Pancreas (tissue), 10 donors: ENCODE data around the gene BCR. TPM values are rescaled to one million over a fixed set of nuclear protein-coding genes. Genes with fewer than 3 reads are reported as not detected.

Experiments used
- ATAC-seq, 4 donors: fragments of 200-7000 bp; cut with Tn5 transposase; one replicate each; pipeline versions ENCODE4 v1.8.0 to v1.9.1; 2020; ENCODE audit warnings: mild to moderate bottlenecking in 4 of 4, moderate library complexity in 4 of 4
- DNase-seq, 6 donors: peaks; one replicate each; pipeline ENCODE4 v3.0.0-alpha.2; 2020
- FAIRE-seq: peaks from 2 replicates; lab custom pipeline; 2012; peaks lifted over from hg19 to GRCh38; lab: Jason Lieb, UNC
- H3K27ac ChIP-seq, 4 donors: fragments of 200-600 bp; sonication (generic); 1 replicate in 3 of 4; 2 replicates in 1 of 4; pipeline versions ENCODE4 v1.5.0 to v1.8.0; 2020
- H3K27me3 ChIP-seq, 4 donors: fragments of 200-600 bp; one replicate each; pipeline ENCODE4 v1.8.0; 2021
- H3K36me3 ChIP-seq, 3 donors: fragments of 200-600 bp; sonication (generic) in 1 of 3; one replicate each; pipeline versions ENCODE4 v1.5.0 to v1.8.0; 2020 to 2021
- H3K4me1 ChIP-seq, 3 donors: fragments of 200-600 bp; one replicate each; pipeline ENCODE4 v1.8.0; 2021
- H3K4me3 ChIP-seq, 4 donors: fragments of 200-600 bp; sonication (generic) in 2 of 4; one replicate each; pipeline versions ENCODE4 v1.5.0 to v1.8.0; 2020 to 2021
- H3K9me3 ChIP-seq, 4 donors: fragments of 200-600 bp; one replicate each; pipeline ENCODE4 v1.8.0; 2021
- WGBS, 2 donors: extraction: QIAGEN DNeasy Blood & Tissue Kit; methylation state at CpG; one replicate each; pipeline ENCODE4 v1.1.7; 2013; 5-methylcytosine and 5-hydroxymethylcytosine counted together
- intact Hi-C, 3 donors: fragments of 100-400 bp; cut with DNase I; formaldehyde crosslinking; loops; one replicate each; pipeline versions ENCODE4 v1.11.1 to v1.14.2; 2022
- polyA plus RNA-seq, 2 donors: library from polyadenylated mRNA; stranded (reverse); fragments of 200-250 nt; gene quantifications; one replicate each; pipeline ENCODE4 v1.2.3, GENCODE V29; 2013
- total RNA-seq, 6 donors: library from RNA; stranded (reverse); fragmentation: NEBNext Ultra II Directional in 4 of 6; extraction: Animal tissue kit (Norgen Biotek cat#: 25700) in 4 of 6; gene quantifications; one replicate each; pipeline versions ENCODE4 v1.2.1 to v1.2.4, GENCODE V29; 2021 to 2023
- TF ChIP-seq, protein P1 (sequence below), 4 donors: fragments of 200-600 bp; sonication (generic) in 3 of 4; IDR thresholded peaks; one replicate each; pipeline versions ENCODE4 v1.5.0 to v1.8.0; 2021; ENCODE audit warnings: antibody characterized with exemption in 4 of 4
- donor health status: healthy with polysubstance abuse.
- donor health status: DM: no; HTN: no; CAD: no; lungs with moderate emphysema.
- donor health status: DM: no; HTN: no; CAD: no.
- donor health status: control.
- donor health status: control.
- donor health status: Bipolar disorder and iron deficiency.
- donor health status: DM: yes; HTN: yes; CAD: no.
- donor health status: DM: no; HTN: no; CAD: no.
- donor health status: DM: no; HTN: no; CAD: no.
- donor health status: DM: yes; HTN: yes; CAD: no.

The BCR gene
- total and polyA plus RNA-seq, 8 donors: 15.5 to 35.9 (median 18.1) TPM

- FAIRE-seq: no peak
These were observed 6.9 kb downstream of the BCR start for GRCh38 chr22:23187211-23187610.

DNA sequence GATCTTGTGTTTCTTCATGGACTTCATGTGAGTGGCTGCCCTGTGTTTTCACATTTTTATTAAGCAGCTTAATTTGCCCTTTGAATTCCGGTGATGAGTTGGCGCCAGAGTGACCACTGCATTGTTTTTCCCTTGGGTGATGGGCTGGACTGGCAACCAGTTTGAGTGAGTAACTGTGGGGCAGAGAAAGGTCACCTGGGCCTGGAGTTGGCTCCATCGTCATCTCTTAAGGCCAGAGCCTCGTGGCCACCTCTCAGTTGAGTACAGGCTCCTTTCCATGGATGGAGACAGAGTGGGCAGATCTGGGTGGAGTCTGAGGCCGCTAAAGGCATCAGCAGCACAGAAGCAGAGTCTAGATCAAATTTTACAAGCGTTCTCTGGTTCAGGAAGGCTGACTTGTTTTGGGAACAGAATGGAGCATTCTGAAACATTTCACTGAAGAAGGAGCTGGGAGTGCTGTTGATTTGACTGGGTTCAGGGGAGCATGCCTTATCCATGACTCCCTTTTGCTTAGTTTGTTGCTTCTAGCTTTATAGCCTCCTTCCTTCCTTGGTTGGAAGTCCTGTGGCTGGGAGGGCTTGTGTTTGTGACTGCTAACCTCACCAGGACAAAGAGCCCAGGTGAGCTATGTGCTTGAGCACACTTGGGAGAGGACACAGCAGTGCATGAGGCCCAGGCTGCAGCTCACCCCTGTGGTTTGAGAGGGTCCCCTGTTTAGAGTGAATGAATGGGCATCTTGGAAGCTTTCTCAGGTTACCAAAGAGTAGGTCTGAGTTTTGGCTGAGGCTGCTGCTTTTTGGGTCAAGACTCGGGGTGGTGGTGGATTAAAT is 7.8 kb downstream of the BCR start:
- Histone ChIP-seq H3K4me3 (no peak overlapping the region), H3K27me3 (no peaks in the 10 kb centered on the region), H3K9me3 (no peaks in the 10 kb centered on the region), H3K27ac (no peak overlapping the region), H3K4me1 (peaks cover 0 to 23% (median 19%) of the 10 kb centered on the region in 3 donors), H3K36me3 (no peaks in the 10 kb centered on the region)
- no peak for FAIRE-seq
- TF ChIP-seq, protein P1, sequence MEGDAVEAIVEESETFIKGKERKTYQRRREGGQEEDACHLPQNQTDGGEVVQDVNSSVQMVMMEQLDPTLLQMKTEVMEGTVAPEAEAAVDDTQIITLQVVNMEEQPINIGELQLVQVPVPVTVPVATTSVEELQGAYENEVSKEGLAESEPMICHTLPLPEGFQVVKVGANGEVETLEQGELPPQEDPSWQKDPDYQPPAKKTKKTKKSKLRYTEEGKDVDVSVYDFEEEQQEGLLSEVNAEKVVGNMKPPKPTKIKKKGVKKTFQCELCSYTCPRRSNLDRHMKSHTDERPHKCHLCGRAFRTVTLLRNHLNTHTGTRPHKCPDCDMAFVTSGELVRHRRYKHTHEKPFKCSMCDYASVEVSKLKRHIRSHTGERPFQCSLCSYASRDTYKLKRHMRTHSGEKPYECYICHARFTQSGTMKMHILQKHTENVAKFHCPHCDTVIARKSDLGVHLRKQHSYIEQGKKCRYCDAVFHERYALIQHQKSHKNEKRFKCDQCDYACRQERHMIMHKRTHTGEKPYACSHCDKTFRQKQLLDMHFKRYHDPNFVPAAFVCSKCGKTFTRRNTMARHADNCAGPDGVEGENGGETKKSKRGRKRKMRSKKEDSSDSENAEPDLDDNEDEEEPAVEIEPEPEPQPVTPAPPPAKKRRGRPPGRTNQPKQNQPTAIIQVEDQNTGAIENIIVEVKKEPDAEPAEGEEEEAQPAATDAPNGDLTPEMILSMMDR (IDR thresholded peaks at IDR 0.05): no peak
- 84 to 91% methylated on average over 7 of the region's 7 CpGs for WGBS, 2 donors
- ATAC-seq: no peak
- DNase-seq: no peak
- intact Hi-C loops: no loop called here

More at GRCh38 chr22:23187211-23187610, 6.9 kb downstream of the BCR start:
- ATAC-seq: no peak
- peaks cover 0 to 24% (median 11%) of the 10 kb centered on the region in 3 donors for H3K4me1 ChIP-seq
- TF ChIP-seq, protein P1 (IDR thresholded peaks at IDR 0.05): no peak
- WGBS, 2 donors: 43 to 44% methylated on average over 4 of the region's 4 CpGs
- H3K36me3 ChIP-seq: no peaks in the 10 kb centered on the region
- H3K27me3 ChIP-seq: no peaks in the 10 kb centered on the region
- DNase-seq: no peak
- no peak overlapping the region for H3K27ac ChIP-seq
- intact Hi-C loops: no loop called here
- H3K9me3 ChIP-seq: no peaks in the 10 kb centered on the region
- H3K4me3 ChIP-seq: no peak overlapping the region

DNA sequence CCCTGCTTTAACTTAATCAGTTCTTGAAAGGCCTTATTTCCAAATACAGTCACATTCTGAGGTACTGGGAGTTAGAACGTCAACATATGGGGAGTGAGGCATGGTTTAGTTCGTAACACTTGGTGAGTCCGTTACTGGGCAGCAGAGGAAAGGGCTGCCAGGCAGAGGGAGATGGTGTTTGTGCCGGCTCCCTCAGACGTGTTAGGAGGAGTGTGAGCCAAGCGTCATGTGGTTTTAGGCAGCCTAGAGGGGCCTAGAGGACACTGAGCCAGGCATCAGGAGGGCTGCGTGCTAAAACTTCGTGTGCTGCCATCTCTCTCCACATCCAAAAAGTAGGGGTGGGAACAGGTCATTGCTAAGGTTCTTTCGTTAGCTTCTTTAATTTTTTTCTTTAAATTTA is 10.2 kb downstream of the BCR start:
- WGBS, 2 donors: 92 to 95% methylated on average over 9 of the region's 9 CpGs
- Histone ChIP-seq H3K9me3 (no peaks in the 10 kb centered on the region), H3K36me3 (no peaks in the 10 kb centered on the region), H3K4me3 (no peak overlapping the region), H3K27me3 (no peaks in the 10 kb centered on the region), H3K4me1 (peaks cover 0 to 11% (median 8%) of the 10 kb centered on the region in 3 donors), H3K27ac (no peak overlapping the region)
- no peak for DNase-seq
- TF ChIP-seq, protein P1 (IDR thresholded peaks at IDR 0.05): no peak
- intact Hi-C loops: no loop called here
- no peak for ATAC-seq
- FAIRE-seq: no peak

DNA sequence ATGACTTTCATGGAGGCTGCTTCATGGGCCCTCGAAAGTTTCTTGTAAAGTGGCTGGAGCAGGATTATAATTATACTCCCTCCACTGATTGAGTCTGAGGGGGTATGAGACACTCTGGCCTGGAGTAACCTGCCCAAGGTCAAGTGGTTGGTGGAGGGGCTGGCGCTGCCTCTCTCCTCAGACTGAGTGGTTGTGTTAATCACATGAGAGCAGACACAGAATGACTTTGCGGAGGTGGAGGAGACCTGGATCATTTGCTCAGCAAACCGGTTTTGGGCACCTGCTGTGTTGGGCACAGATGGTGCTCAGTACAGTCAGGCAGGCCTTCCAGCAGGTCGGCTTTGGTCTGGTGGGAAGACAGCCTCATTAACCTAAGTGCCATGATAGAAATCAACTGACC is 11.8 kb downstream of the BCR start:
- FAIRE-seq: no peak
- TF ChIP-seq, protein P1 (IDR thresholded peaks at IDR 0.05): no peak
- Histone ChIP-seq H3K4me3 (no peak overlapping the region), H3K4me1 (peaks cover 0 to 11% (median 8%) of the 10 kb centered on the region in 3 donors), H3K27me3 (no peaks in the 10 kb centered on the region), H3K27ac (peak overlapping the region; percentile 27 to 52 (median 38)), H3K36me3 (no peaks in the 10 kb centered on the region), H3K9me3 (no peaks in the 10 kb centered on the region)
- 19 to 31% methylated on average over 5 of the region's 5 CpGs for WGBS, 2 donors
- intact Hi-C loops: no loop called here
- DNase-seq: peak in 4 of 6 donors; percentile 46 to 61 (median 58)
- peak; percentile 76 to 94 (median 86) for ATAC-seq

GRCh38 chr22:23192558-23192957 is 12.2 kb downstream of the BCR start:
- Histone ChIP-seq H3K36me3 (no peaks in the 10 kb centered on the region), H3K9me3 (no peaks in the 10 kb centered on the region), H3K4me1 (peaks cover 0 to 11% (median 8%) of the 10 kb centered on the region in 3 donors), H3K27ac (peak overlapping the region; percentile 27 to 52 (median 38)), H3K4me3 (no peak overlapping the region), H3K27me3 (no peaks in the 10 kb centered on the region)
- DNase-seq (no peak), FAIRE-seq (no peak), ATAC-seq (peak in 2 of 4 donors; percentile 28 to 32)
- intact Hi-C loops: no loop called here
- TF ChIP-seq, protein P1 (IDR thresholded peaks at IDR 0.05): no peak
- WGBS, 2 donors: 63 to 72% methylated on average over 4 of the region's 4 CpGs
